Measurements from ENCODE around the gene SEMG2. TPM values are rescaled to one million over a fixed set of nuclear protein-coding genes. Genes with fewer than 3 reads are reported as not detected.

SEMG2 gene
- total RNA-seq, 1 donor from 2014 or later: not detected

DNA sequence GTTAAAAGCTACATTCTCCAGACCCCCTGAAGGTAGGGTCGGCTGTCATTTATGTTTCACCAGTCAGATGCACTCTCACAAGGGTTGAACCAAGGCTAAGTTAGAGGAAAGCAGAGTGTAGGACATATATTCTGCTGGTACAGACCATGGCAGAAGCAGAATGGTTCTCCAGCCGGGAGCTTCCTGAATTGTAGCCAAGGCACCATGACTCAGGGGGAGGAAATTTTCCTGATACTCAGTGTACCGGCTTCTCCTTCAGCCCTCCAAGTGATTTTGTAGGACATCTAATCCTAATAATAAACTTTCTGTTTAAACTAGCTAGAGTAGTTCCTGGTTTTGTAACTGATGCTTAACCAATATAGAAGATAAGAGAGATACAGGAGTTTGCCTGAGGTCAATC is 47.4 kb downstream of the SEMG2 start:
- Histone ChIP-seq H3K9me3 (no peaks in the 10 kb centered on the region), H3K36me3 (no peaks in the 10 kb centered on the region), H3K27ac (no peak overlapping the region), H3K4me3 (no peak overlapping the region), H3K4me1 (no peaks in the 10 kb centered on the region), H3K27me3 (no peaks in the 10 kb centered on the region)
- TF ChIP-seq, protein P1, sequence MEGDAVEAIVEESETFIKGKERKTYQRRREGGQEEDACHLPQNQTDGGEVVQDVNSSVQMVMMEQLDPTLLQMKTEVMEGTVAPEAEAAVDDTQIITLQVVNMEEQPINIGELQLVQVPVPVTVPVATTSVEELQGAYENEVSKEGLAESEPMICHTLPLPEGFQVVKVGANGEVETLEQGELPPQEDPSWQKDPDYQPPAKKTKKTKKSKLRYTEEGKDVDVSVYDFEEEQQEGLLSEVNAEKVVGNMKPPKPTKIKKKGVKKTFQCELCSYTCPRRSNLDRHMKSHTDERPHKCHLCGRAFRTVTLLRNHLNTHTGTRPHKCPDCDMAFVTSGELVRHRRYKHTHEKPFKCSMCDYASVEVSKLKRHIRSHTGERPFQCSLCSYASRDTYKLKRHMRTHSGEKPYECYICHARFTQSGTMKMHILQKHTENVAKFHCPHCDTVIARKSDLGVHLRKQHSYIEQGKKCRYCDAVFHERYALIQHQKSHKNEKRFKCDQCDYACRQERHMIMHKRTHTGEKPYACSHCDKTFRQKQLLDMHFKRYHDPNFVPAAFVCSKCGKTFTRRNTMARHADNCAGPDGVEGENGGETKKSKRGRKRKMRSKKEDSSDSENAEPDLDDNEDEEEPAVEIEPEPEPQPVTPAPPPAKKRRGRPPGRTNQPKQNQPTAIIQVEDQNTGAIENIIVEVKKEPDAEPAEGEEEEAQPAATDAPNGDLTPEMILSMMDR (IDR thresholded peaks at IDR 0.05): no peak
- intact Hi-C loops (cut with DNase I): no loop called here
- no peak for DNase-seq
- ATAC-seq: peak; percentile 47

- intact Hi-C loops (cut with DNase I): no loop called here
- no peak for DNase-seq
- Histone ChIP-seq H3K27me3 (no peaks in the 10 kb centered on the region), H3K9me3 (no peaks in the 10 kb centered on the region), H3K27ac (no peak overlapping the region), H3K36me3 (no peaks in the 10 kb centered on the region), H3K4me3 (no peak overlapping the region), H3K4me1 (no peaks in the 10 kb centered on the region)
- TF ChIP-seq, protein P1 (IDR thresholded peaks at IDR 0.05): no peak
- ATAC-seq: no peak
These were observed 47.9 kb downstream of the SEMG2 start for GRCh38 chr20:45269056-45269455.

- Histone ChIP-seq H3K4me1 (no peaks in the 10 kb centered on the region), H3K4me3 (no peak overlapping the region), H3K36me3 (no peaks in the 10 kb centered on the region), H3K27me3 (no peaks in the 10 kb centered on the region), H3K27ac (no peak overlapping the region), H3K9me3 (no peaks in the 10 kb centered on the region)
- DNase-seq: no peak
- no peak for ATAC-seq
- intact Hi-C loops (cut with DNase I): no loop called here
- TF ChIP-seq, protein P1 (IDR thresholded peaks at IDR 0.05): no peak
These were observed 48.6 kb downstream of the SEMG2 start for GRCh38 chr20:45269754-45270270.

Other genes with a start within 250 kb of the SEMG2 start
- 1.6 TPM for gene KCNS1, start 120.2 kb upstream of the SEMG2 start, total RNA-seq
- 1.3 TPM for gene WFDC5, start 106.2 kb upstream of the SEMG2 start, total RNA-seq
- gene WFDC12, start 96.9 kb upstream of the SEMG2 start, total RNA-seq: 1.8 TPM
- 4.1 TPM for gene PI3, start 46.5 kb upstream of the SEMG2 start, total RNA-seq
- gene SEMG1, start 14.3 kb upstream of the SEMG2 start, total RNA-seq: not detected
- 966 TPM for gene SLPI, start 33.2 kb downstream of the SEMG2 start, total RNA-seq
- gene RBPJL, start 85.5 kb downstream of the SEMG2 start, total RNA-seq: not detected
- gene MATN4, start 86.9 kb downstream of the SEMG2 start, total RNA-seq: 0.29 TPM
- 345 TPM for gene SDC4, start 127.1 kb downstream of the SEMG2 start, total RNA-seq
- 46.5 TPM for gene SYS1, start 141.8 kb downstream of the SEMG2 start, total RNA-seq
- not detected for gene TP53TG5, start 157.0 kb downstream of the SEMG2 start, total RNA-seq
- 66.2 TPM for gene DBNDD2, start 186.9 kb downstream of the SEMG2 start, total RNA-seq
- gene PIGT, start 194.8 kb downstream of the SEMG2 start, total RNA-seq: 66.3 TPM
- 113 TPM for gene WFDC2, start 248.4 kb downstream of the SEMG2 start, total RNA-seq